ENCODE data around the gene PPP3CA.

PPP3CA gene

DNA sequence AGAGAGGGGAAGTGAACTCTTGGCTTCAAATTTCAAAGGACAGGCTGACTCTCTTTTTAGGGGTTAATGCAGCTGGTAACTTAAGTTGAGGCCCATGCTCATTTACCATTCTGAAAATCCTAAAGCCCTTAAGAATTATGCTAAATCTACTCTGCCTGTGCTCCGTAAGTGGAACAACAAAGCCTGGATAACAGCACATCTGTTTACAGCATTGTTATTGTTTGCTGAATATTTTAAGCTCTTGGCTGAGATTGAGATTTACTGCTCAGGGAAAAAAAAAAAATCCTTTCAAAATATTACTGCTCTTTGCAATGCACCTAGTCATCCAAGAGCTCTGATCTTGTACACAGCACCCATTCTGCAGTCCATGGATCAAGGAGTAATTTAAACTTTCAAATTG is 17.7 kb downstream of the PPP3CA start:
- DNase-seq = no peak

DNA sequence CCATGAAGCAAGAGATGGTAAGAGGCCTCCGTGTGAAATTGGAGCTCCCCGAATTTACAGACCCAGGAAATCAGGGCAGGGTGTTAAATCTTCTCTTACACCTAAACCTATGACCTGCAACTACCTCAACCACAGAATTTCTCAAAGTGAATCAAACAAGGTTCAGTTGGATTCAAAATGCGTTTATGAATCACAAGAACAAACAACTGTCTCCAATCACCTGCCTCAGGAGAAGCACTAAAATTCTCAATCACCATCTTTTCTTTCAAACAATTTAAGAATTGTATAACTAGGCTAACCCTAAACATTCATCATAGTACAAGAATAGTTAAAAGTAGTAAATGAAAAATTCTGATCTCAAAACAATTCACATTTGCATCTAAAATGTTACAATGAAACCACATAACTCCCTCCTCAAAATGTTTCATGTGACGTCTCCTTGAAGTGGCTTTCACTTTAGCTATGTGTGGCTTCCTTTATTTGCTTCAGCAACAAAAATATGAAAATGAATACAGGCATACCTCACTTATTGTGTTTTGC is 19.2 kb downstream of the PPP3CA start:
- no peak for DNase-seq

DNA sequence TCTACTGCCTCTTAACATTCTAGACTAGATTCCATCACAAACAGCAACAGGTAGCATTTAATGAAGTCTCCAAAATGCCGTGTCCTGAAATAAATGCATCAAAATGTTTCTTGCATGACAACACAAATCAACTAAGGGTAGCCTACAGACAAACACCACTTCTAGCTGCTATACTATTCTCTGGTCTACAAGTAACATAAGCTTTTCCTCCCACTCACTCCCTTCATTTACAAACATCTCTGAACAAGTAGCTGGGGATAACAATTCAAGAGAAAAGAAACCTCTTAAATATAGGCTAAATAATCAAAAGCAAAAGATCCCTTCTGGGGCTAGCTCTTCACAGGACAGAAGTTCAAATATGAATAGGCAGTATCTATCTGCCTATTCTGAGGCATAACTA is 20.8 kb downstream of the PPP3CA start:
- DNase-seq = no peak

DNA sequence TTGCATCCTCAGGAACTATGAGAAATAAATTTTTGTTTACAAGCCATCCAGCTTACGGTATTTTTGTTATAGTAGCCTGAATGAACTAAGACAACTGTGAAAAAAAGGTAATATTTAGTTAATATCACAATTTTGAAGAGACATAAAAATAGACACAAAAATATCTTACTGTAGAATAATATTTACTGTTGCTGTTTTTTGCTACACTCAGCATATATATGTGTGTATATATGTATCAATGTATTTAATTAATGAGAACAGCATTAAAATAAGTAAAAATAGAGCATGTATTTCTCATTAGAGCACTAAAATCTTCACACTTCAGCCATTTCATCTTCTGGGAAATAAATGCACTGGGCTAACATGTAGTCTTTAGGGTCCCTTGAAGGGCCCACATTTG is 24.6 kb downstream of the PPP3CA start:
- no peak for DNase-seq

DNA sequence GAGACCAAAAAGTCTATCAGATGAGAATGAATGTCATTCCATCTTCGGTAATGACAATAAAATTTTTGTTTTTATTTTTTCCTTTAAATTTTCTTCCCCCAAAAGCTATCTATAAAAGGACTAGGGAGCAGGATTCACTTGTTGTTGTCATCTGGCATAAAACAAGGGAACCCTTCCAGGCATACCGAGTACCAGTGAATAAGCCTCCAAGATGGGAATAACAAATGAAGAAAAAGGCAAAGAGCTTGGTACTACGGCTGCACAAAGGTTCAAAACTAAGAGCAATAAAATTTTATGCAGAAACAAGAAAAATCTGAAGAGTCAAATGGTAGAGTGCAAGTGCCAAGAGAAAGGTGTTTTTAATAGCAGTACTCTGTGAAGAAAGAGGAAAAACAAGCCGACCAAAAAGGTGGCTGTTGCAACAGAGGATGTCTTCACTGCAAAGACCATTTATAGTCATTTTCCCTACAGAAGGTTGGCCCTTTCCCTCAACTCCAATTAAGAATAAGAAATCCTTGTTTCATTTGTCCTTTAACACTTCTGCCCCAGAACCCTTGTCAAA is 25.8 kb downstream of the PPP3CA start:
- no peak for DNase-seq

DNA sequence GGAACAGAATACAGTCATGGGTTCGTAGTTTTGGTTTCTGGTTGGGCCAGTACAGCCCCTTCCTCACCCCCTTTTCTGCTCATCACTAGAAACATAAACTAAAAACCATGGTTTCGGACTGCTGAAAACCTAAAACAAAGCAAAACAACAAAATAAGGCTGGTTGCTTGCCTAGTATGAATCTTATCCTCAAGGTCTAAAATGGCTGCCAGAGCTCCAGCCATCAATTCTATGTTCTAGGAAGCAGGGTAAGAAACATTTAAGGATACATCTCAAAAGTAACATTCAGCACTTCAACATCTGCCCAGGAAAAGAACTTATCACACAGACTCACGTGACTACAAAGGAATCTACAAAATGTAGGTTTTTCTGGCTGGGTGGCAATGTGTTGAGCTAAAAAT is 31.5 kb downstream of the PPP3CA start:
- DNase-seq = no peak

DNA sequence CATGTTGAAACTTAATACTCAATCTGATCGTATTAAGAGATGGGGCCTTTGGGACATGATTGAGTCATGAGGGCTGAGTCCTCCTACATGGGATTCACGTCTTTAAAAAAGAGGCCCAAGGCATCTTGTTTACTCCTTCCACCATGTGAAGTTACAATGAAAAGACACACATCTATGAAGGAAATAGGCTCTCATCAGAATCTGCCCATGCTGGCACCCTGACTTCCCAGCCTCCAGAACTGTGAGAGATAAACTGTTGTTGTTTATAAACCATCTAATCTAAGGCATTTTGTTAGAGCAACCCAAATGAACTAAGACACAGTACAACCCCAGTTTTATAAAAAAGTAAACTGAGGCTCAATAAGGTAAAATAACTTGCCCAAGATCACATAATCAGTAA is 32.3 kb downstream of the PPP3CA start:
- no peak for DNase-seq

DNA sequence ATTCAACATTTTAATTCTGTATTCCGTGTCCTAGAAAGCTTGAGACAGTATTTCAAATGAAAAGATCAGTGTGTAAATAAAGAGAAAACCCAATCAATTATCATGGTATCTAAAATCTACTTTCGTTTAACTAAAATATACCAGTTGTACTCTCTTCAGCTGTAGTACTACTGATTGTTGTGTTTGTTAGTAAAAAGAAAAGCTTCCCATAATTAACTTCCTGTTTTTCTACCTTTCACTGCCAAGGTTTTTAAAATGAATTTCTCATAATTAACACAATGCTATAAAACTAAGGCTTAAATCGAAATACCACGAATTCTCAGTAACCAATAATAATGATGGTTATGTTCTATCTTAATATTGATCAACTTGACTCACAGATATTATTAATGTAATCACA is 37.4 kb downstream of the PPP3CA start:
- no peak for DNase-seq

DNA sequence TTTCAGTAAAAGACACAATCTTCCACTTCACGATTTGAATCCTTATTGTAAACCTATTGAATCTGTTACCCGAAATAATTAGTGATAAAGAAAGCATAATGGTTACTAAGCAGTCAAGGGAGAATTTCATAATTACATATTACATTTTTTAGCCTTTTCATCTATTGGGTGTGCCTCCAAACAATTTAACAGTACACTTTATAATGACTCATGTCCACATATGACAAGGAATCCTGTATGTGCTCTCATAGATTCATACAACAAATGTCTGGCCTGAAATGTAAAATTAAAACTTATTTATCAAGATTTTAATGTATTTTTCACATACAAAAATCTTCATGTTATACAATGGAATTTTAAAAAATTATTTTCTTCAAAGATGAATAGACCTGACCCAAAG is 39.4 kb downstream of the PPP3CA start:
- no peak for DNase-seq

DNA sequence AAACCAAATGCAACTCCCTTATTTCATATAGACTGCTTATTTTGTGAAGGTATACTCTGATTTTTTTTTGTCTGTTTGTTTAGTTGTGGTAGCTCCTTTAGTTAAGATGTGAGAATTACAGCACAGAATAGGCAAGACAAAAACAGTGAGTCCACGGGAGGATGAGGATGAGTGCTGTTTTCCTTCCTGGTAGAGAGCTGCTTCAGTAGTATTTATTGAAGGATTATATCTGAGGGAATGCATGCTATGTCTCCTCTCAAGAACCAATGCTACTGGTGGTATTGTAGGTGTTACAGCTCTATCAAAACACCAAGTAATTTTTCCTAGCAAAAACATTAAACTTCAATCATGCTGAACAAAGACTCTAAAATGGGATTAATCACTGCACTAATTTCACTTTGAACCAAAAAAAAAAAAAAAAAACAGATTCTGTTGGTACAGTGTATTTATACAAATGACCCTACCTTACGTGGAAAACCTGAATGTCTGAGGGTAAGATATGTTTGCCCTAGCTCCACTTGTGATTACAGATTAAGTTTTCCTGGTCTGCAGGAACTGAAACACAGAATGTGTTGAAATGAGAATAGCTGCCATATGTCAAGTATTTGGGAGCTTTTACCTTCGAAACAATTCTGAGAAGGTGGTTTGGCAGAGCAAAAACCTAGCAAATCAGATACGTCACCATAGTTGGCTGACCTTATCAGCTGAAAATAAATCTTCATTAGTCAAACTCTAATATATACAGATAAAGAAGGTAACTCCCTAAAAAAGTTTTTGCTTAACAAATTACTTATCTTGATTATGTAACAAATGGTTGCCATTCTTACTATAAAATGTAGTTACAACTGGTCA is 40.3 kb downstream of the PPP3CA start:
- DNase-seq = no peak

DNA sequence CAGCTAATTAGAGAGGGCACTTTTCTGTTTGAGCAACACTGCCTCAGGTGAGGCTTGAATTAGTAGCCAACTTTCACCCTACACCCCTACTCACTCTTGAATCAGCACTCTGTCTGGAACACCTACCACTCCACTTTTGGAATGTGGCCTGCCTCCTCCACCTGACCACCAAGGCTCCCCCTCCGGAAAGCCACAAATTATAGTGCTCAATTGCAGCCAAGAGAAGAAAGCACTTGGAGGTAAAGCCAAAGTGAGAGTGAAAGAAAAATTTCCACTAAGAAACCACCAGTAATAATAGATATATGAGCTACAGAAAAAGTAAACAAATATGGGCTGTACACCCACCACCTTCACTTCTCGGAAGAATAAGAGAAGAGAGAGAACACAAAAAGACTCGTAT is 41.1 kb downstream of the PPP3CA start:
- DNase-seq = no peak

DNA sequence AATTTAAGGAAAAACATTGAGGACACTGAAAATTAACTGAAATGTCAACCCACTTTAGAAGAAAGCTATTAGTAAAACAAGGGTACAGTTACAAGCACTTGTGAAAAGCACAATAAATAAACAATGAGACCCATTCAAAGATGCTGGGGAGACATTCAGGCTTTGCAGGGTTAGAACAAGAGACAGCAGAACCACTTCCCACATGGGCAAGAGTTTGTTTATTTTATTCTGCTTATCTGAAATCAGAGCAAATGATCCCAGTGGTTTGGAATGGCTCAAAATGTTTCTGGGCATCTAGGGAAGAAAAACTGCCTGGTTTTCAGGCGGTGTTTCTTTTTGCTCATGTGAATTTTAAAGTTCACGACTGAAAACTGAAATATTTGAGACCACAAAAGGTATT is 42.4 kb downstream of the PPP3CA start:
- no peak for DNase-seq

DNA sequence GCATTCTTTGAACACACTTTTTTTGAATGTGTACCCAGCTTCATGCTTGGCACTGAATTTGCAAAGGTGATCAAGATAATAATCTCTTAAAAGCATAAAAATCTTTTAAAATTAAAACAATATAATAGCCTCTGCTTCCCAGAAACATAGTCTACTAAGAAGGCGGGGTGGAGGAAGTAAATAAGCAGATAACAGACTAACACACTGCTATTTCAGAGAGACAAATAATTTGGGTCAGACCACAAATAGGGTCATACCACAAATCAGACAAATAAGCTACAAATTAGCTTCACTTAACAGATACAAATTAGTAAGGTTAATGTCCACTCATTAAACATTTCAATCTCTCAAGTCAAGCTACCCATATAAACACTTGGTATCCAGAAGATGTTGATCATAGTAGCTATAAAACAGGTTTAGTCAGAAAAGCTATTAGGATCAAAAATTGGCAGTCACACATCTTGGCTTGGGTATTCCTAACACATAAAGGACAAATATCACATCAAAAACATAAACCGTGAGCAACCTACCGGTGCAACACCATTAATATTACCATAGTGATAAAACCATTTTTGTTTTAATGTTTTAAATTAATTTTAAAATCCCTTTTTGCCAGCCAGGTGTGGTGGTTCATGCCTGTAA is 47.3 kb downstream of the PPP3CA start:
- DNase-seq = no peak

DNA sequence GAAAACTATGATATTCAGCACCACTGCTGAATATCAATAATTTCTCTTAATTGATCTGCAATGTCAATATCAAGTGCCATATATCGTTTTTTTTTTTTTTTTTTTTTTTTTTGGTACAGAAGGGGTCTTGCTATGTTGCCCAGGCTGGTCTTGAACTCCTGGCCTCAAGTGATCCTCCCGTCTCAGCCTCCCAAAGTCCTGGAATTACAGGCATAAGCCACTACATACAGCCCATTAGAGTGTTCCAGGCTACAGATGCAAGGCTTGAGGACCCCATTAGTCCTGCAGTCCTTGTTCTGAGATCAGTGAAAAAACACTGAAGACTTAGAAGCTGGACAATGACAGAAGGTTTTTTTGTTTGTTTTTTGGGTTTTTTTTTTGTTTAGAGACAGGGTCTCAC is 48.3 kb downstream of the PPP3CA start:
- DNase-seq = no peak

DNA sequence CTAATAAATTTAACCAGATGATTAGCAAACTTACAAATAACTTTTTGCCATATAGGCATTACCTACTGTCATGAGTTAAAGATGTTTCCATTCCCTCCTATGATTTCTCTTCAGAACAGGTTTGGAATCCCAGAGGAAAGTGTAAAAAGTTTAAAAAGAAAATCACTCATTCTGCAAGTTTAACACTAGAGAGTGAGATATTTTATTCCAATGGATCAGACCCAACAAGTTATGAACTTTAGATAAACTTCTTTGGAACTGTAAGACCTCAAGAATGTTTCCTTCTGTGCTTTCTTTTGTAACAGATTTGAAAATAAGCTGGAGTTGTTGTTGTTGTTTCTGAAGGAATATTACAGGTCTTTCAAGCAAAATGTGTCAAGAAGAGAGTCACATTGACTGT is 51.6 kb downstream of the PPP3CA start:
- DNase-seq = no peak

DNA sequence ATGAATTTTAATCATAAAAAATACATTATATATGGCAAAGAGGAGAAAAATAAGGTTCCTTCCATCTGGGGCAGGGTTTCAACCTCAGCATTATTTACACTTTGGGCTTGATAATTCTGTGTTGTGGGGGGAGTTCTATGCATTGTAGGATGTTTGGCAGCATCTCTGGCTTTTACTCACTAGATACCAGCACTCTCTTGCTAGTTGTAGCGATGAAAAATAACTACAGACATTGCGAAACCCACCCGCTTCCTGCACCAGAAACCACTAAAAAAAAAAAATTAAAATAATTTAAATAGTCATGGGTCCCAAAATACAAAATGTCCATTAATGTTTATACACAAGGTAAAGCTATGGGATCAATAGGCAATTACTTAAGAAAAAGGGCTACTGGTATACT is 52.7 kb downstream of the PPP3CA start:
- no peak for DNase-seq

DNA sequence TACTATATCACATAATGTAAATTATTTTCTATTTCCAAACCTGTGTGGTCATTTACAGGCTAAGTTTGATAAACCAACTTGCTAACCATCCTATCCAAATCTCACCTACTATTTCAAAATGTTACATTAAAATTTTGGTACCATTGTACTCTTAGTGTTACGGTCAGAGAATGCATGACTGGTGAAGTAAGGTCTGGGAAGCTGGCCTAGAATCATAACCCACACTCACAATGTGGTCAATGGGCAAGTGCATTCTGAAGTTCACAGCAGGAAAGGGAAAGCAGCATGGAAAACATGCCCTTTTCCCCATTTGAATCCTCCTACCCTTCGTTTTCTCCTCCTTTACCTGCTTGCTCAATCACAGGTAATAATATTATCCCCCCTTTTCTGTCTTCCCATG is 54.4 kb downstream of the PPP3CA start:
- DNase-seq = no peak

DNA sequence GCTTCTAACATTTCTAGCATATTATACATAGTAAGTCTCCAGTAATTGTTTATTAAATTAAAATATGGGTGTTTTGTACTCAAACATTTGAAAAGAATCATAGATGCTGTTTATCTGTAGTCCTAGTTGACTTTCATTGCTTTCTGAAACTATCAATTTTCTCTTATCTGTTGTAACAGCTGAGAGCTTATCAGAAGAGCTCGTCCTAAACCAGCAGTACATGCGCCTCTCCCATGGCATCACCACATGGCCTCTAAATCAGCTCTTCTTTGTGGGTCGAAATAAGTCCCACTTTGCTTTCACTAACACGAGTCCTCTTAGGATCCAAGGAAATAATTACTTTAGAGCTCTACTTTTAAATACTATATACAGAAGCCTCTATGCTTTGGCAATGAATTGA is 55.1 kb downstream of the PPP3CA start:
- DNase-seq = no peak

DNA sequence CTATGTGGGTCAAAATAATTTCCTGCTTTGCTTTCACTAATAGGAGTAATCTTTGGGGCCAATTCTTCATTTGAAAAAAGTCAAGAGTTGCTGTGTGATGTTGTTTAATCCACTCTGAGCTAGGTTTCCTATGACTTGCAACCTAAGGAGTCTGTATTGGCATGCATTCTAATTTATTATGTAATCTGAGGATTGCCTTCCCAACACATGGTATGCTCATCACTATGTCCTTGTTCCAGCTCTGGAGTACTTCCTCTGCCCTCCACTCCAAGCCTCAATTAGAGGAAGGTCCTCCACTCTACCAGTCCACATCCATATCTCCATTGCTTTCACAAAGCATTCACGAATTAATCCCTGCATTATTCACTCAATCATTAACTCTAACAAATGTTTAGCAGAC is 56.1 kb downstream of the PPP3CA start:
- DNase-seq = no peak

DNA sequence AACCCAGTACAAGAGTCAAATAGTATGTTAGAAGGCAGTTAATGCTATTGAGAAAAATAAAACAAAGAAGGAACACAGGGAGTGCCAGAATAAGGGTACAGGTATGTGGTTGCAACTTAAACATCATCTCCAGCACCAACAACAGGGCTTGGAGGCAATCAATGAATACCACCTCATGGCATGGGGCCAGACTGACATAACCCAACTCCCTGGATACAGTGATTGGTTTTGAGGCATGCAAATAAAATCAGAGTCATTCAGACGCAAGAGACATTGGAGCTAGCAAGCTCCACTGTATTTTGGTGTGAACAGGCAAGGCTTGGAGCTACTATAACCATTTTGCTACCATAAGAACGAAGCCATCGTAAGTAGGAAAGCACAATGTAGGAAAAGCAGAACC is 56.7 kb downstream of the PPP3CA start:
- DNase-seq = no peak

DNA sequence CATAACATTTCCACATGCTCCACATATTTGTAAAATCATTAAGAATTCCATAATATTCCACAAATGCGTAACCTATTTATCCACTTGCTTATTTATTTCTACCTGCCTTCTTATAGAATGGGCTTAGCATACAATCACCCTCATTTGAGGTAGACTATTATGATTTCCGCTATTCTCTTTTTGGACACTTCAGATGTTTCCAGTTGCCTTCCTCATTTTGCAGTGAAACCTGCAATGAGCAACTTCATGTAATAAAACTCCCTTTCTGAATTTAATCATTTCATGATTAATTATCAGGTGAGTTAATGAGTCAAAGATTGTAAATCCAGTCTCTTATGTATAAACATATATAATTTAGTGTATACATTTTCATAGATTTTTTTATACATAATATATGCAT is 58.0 kb downstream of the PPP3CA start:
- no peak for DNase-seq

DNA sequence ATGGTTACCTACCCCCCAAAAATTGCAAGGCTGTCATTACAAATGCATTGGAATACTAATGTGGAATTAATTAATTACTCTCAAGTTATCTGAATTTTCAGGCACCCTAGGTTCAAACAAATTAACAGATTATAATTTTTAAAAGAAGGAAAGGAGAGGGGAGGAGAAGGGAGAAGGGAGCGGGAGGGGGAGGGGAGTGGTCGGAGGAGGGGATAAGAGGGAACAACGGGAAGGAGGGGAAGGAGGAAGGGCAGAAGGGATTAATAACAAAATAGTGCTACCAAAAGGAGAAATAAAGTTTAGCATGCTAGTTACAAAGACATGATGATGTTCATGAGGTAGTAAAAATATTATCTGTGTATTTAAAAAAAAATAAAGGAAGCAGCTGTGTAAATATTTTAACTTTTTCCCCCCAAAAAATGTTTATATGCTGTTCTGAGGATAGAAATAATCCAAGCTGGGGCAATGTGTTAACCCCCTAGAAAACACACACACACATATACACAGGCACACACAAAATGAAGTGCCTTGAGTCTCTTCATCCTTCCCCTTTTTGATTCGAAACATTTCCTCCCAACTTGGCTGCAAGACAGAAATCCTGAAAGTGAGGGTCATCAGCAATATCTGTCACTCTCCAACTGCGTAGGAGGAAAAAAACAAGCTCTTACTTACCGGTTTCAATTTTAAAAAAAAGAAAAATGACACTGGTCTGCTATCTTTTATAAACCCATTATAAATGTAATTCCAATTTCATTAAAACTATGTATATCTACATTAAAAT is 58.8 kb downstream of the PPP3CA start:
- peak; percentile 36 for DNase-seq

DNA sequence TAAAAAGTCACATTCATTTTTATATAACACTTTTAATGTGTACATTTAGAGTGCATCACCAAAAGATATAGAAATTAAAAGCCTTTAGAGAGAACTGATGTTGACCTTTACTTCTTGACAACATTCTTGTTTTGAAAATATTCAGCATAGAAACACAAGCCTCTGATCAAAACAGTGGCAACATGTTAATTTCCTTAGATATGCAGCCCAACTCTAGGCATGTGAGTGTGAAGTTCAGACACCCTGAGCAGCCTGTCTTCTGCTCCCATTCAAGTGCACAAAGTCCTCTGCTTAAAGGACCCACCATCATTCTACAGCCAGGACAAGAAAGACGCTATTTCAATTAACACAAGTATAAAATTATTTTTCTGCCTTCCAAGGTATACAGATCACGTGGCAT is 60.0 kb downstream of the PPP3CA start:
- no peak for DNase-seq
